PC-3 (cell line): ENCODE measurements around the gene CHMP6. TPM values are rescaled to one million over a fixed set of nuclear protein-coding genes. Genes with fewer than 3 reads are reported as not detected.

Experiments
- ATAC-seq: fragments of 200-7000 bp; cut with Tn5 transposase; 2 replicates; pipeline ENCODE4 v1.9.1; 2020; ENCODE audit warnings: mild to moderate bottlenecking, moderate library complexity
- BruUV-seq: library from RNA; stranded (reverse); fragments of 400-500 nt; replicated peaks from 2 replicates; lab custom pipeline; 2021; lab: Mats Ljungman, UMichigan
- CTCF ChIA-PET: fragments of 300-600 bp; sonication (Branson Sonifier 250); formaldehyde crosslinking; loops from one replicate; lab custom pipeline; 2022; ENCODE audit warnings: antibody characterized with exemption; lab: Charles Lee
- POLR2A ChIA-PET: fragments of 300-600 bp; sonication (Branson Sonifier 250); formaldehyde crosslinking; loops from one replicate; lab custom pipeline; 2022; ENCODE audit warnings: antibody characterized with exemption; ENCODE audit not compliant: unreplicated experiment; lab: Charles Lee
- DNase-seq: peaks from one replicate; pipeline ENCODE4 v3.0.0-alpha.2; 2015
- H2AFZ ChIP-seq: fragments of 300-600 bp; sonication (generic); 2 replicates; pipeline ENCODE4 v1.6.0; 2016; ENCODE audit warnings: antibody characterized with exemption, low read length
- H3F3A ChIP-seq: fragments of 300-600 bp; sonication (generic); one replicate; pipeline ENCODE4 v1.6.0; 2017; ENCODE audit warnings: antibody characterized with exemption, low read length, control low read depth, mild to moderate bottlenecking; ENCODE audit not compliant: unreplicated experiment
- H3K27ac ChIP-seq: fragments of 300-600 bp; sonication (generic); 2 replicates; pipeline ENCODE4 v1.5.1; 2016; ENCODE audit warnings: mild to moderate bottlenecking, low read length
- H3K27me3 ChIP-seq: fragments of 300-600 bp; sonication (generic); 2 replicates; pipeline ENCODE4 v1.6.1; 2016; ENCODE audit warnings: low read length, mixed read lengths
- H3K36me3 ChIP-seq: fragments of 300-600 bp; sonication (generic); 2 replicates; pipeline ENCODE4 v1.6.1; 2016; ENCODE audit warnings: low read depth, mixed run types, low read length, mixed read lengths
- H3K4me1 ChIP-seq: fragments of 300-600 bp; sonication (generic); 2 replicates; pipeline ENCODE4 v1.5.1; 2016; ENCODE audit warnings: low read length; ENCODE audit not compliant: insufficient read depth
- H3K4me2 ChIP-seq: fragments of 300-600 bp; sonication (generic); 2 replicates; pipeline ENCODE4 v1.6.0; 2016; ENCODE audit warnings: low read length
- H3K4me3 ChIP-seq: fragments of 300-600 bp; sonication (generic); 2 replicates; pipeline ENCODE4 v1.5.1; 2016; ENCODE audit warnings: mild to moderate bottlenecking, low read length, mixed read lengths
- H3K79me2 ChIP-seq: fragments of 300-600 bp; sonication (generic); 2 replicates; pipeline ENCODE4 v1.6.1; 2017; ENCODE audit warnings: low read length, mixed read lengths
- H3K9ac ChIP-seq: fragments of 300-600 bp; sonication (generic); 2 replicates; pipeline ENCODE4 v1.6.0; 2016; ENCODE audit warnings: mild to moderate bottlenecking, low read length
- H3K9me2 ChIP-seq: fragments of 300-600 bp; sonication (generic); replicated peaks from 2 replicates; pipeline ENCODE4 v1.6.1; 2016; ENCODE audit warnings: mixed run types, low read length, mixed read lengths
- H3K9me3 ChIP-seq: fragments of 300-600 bp; sonication (generic); 2 replicates; pipeline ENCODE4 v1.6.1; 2016; ENCODE audit warnings: low read length, mixed read lengths
- H4K20me1 ChIP-seq: fragments of 300-600 bp; sonication (generic); 2 replicates; pipeline ENCODE4 v1.6.1; 2016; ENCODE audit warnings: low read length, mixed read lengths
- EZH2 ChIP-seq: fragments of 300-600 bp; sonication (generic); IDR thresholded peaks from one replicate; pipeline ENCODE4 v1.6.1; 2017; ENCODE audit warnings: antibody characterized with exemption, mild to moderate bottlenecking, low read length; ENCODE audit not compliant: unreplicated experiment
- EZH2phosphoT487 ChIP-seq: fragments of 300-600 bp; sonication (generic); IDR thresholded peaks from 2 replicates; pipeline ENCODE4 v1.6.1; 2018; ENCODE audit warnings: mild to moderate bottlenecking, antibody characterized with exemption, low read length, borderline replicate concordance
- intact Hi-C: fragments of 100-400 bp; cut with micrococcal nuclease; formaldehyde crosslinking; loops from 2 replicates; pipeline ENCODE4 v1.9.0; 2023
- total RNA-seq: library from RNA; depleted of rRNA; stranded (reverse); fragments of >200 nt; gene quantifications from 2 replicates; pipeline ENCODE4 v1.2.3, GENCODE V29; 2014
- TF ChIP-seq, protein P1 (sequence below): fragments of 300-600 bp; sonication (generic); conservative IDR thresholded peaks from 2 replicates; pipeline ENCODE4 v1.5.1; 2017; ENCODE audit warnings: antibody characterized with exemption, low read depth, mild to moderate bottlenecking, low read length

CHMP6 gene
- total RNA-seq, 1 experiment from 2014 or later, result 26.1 TPM

DNA sequence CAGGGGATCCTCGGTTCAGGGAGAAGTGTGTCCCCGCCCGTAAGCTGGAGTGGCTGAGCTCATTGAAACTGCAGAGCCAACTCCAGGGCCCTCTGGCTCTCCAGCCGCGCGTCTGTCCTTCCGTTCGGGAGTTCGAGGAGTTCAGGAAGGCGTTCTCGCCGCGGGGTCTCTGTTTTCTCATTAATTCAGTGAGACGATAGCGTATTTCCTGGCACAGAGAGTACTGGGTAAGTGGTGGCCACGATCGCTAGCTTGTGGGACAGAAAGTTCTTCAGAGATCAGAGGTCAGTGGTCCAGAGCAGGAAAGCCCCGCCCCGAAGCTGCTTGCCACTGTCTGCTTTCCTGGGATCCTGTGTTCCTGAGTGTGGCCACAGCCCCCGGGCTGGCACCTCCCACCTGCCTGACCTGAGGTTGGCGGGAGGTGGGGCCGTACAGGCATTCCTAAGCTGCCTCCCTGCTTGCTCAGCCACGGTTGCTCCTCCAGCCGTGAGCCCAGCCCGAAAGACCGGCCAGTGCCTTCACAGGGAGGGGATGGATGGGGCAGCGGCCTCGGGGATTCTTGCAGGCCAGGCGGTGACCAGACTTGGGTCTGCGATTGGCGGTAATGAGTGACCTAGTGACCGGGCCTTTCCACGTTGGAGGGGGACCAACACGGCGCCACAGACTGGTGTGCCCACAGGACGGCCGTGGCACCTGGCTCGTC is 52.2 kb downstream of the CHMP6 start:
- peaks cover 54% of the 10 kb centered on the region for H4K20me1 ChIP-seq
- peak overlapping the region; percentile 65 for H3K4me2 ChIP-seq
- no peaks in the 10 kb centered on the region for H3K9me2 ChIP-seq
- TSS peak; percentile 71 for BruUV-seq
- H2AFZ ChIP-seq, result no peak overlapping the region
- DNase-seq (peak; percentile 89), ATAC-seq (peak; percentile 76)
- peaks cover 64% of the 10 kb centered on the region for H3K4me1 ChIP-seq
- no peak for TF ChIP-seq EZH2phosphoT487
- no peak for TF ChIP-seq EZH2
- TF ChIP-seq, protein P1, sequence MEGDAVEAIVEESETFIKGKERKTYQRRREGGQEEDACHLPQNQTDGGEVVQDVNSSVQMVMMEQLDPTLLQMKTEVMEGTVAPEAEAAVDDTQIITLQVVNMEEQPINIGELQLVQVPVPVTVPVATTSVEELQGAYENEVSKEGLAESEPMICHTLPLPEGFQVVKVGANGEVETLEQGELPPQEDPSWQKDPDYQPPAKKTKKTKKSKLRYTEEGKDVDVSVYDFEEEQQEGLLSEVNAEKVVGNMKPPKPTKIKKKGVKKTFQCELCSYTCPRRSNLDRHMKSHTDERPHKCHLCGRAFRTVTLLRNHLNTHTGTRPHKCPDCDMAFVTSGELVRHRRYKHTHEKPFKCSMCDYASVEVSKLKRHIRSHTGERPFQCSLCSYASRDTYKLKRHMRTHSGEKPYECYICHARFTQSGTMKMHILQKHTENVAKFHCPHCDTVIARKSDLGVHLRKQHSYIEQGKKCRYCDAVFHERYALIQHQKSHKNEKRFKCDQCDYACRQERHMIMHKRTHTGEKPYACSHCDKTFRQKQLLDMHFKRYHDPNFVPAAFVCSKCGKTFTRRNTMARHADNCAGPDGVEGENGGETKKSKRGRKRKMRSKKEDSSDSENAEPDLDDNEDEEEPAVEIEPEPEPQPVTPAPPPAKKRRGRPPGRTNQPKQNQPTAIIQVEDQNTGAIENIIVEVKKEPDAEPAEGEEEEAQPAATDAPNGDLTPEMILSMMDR, result no peak
- no peak overlapping the region for H3K9ac ChIP-seq
- peaks cover 1% of the 10 kb centered on the region; the same call in 1 of the 2 replicates for H3K36me3 ChIP-seq
- intact Hi-C loops, result no loop called here
- no peaks in the 10 kb centered on the region for H3F3A ChIP-seq
- H3K9me3 ChIP-seq, result no peaks in the 10 kb centered on the region
- POLR2A ChIA-PET, result no interaction called here
- H3K79me2 ChIP-seq, result peaks cover 100% of the 10 kb centered on the region
- no peak overlapping the region for H3K4me3 ChIP-seq
- H3K27ac ChIP-seq, result peak overlapping the region; percentile 41
- H3K27me3 ChIP-seq, result no peaks in the 10 kb centered on the region
- CTCF ChIA-PET, result interaction anchor here (0.6 kb wide), 1 partner anchor 32 kb away, joined by 4 read pairs; no protein-coding TSS in a partner anchor

DNA sequence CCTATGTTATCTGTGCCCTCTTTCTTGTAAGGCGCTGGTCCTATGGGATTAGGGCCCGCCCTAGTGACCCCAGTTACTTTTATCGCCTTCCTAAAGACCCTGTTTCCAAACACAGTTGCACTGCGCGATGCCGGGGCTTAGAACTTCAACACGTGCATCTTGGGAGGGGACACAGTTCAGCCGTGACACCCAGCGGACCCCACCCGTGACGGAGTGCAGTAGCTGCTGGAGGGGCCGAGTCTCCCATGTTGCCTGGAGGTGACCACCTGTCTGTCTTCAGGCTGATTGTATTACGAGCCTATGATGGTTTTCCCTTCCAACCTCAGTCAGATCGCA is 52.8 kb downstream of the CHMP6 start:
- ChIA-PET CTCF (interaction anchor here (0.6 kb wide), 1 partner anchor 32 kb away, joined by 4 read pairs; no protein-coding TSS in a partner anchor), POLR2A (no interaction called here)
- Histone ChIP-seq H3F3A (no peaks in the 10 kb centered on the region), H3K4me1 (peaks cover 64% of the 10 kb centered on the region), H3K9me3 (no peaks in the 10 kb centered on the region), H3K9ac (no peak overlapping the region), H3K27me3 (no peaks in the 10 kb centered on the region), H3K4me2 (peak overlapping the region; percentile 65), H3K79me2 (peaks cover 100% of the 10 kb centered on the region), H2AFZ (no peak overlapping the region), H3K36me3 (no peaks in the 10 kb centered on the region), H4K20me1 (peaks cover 49% of the 10 kb centered on the region), H3K4me3 (no peak overlapping the region), H3K9me2 (no peaks in the 10 kb centered on the region), H3K27ac (peak overlapping the region; percentile 41)
- intact Hi-C loops, result no loop called here
- no peak for ATAC-seq
- BruUV-seq, result TSS peak; percentile 67
- DNase-seq, result no peak
- TF ChIP-seq EZH2phosphoT487 (no peak), EZH2 (no peak)
- TF ChIP-seq, protein P1, result no peak
